GM06990 (cell line): Measurements from ENCODE around the gene LCP2.

Experiments
- DNase-seq: peaks from one replicate; pipeline ENCODE4 v3.0.0-alpha.2; 2011; ENCODE audit not compliant: insufficient read length; ENCODE audit errors: extremely low read depth
- H3K27me3 ChIP-seq: replicated peaks from 2 replicates; pipeline ENCODE4 v1.6.0; 2011; ENCODE audit warnings: low read length; ENCODE audit not compliant: control insufficient read depth, insufficient read depth
- H3K36me3 ChIP-seq: 2 replicates; pipeline ENCODE4 v1.5.1; 2011; ENCODE audit warnings: low read length; ENCODE audit not compliant: control insufficient read depth, insufficient read depth
- H3K4me3 ChIP-seq: replicated peaks from 2 replicates; pipeline ENCODE4 v1.5.1; 2011; ENCODE audit warnings: low read depth, mild to moderate bottlenecking, control low read depth, low read length
- TF ChIP-seq, protein P1 (sequence below): IDR thresholded peaks from 2 replicates; pipeline ENCODE4 v1.5.1; 2011; ENCODE audit warnings: low read length, control low read depth, mild to moderate bottlenecking, inconsistent platforms; ENCODE audit not compliant: insufficient read depth, poor library complexity, severe bottlenecking

Gene LCP2

DNA sequence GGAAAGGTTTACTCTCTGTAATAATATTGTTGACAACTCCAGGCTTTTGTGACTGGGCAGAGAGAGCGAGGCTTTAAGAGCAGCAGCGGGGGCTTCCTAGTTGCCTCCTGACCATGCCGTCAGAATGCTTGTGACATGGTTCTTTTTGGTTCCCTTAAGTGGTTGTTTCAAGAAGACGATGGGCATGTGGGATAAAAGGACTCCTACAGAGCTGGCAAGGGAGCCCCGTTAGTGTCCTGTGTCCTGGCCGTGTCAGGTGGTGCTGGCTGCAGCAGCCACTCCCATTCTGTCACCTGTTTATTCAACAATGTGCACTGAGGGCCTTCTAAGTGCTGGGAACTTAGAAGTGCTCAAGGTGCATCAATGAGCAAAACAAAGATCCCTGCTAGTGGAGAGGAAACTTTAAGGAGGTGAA, 19.7 kb downstream of the LCP2 start:
- DNase-seq = no peak
- Histone ChIP-seq H3K27me3 (no peaks in the 10 kb centered on the region), H3K4me3 (no peak overlapping the region), H3K36me3 (peaks cover 14% of the 10 kb centered on the region)
- TF ChIP-seq, protein P1, sequence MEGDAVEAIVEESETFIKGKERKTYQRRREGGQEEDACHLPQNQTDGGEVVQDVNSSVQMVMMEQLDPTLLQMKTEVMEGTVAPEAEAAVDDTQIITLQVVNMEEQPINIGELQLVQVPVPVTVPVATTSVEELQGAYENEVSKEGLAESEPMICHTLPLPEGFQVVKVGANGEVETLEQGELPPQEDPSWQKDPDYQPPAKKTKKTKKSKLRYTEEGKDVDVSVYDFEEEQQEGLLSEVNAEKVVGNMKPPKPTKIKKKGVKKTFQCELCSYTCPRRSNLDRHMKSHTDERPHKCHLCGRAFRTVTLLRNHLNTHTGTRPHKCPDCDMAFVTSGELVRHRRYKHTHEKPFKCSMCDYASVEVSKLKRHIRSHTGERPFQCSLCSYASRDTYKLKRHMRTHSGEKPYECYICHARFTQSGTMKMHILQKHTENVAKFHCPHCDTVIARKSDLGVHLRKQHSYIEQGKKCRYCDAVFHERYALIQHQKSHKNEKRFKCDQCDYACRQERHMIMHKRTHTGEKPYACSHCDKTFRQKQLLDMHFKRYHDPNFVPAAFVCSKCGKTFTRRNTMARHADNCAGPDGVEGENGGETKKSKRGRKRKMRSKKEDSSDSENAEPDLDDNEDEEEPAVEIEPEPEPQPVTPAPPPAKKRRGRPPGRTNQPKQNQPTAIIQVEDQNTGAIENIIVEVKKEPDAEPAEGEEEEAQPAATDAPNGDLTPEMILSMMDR = no peak

GRCh38 chr5:170276140-170276539, 21.4 kb downstream of the LCP2 start:
- Histone ChIP-seq H3K36me3 (peaks cover 16% of the 10 kb centered on the region), H3K4me3 (no peak overlapping the region), H3K27me3 (no peaks in the 10 kb centered on the region)
- TF ChIP-seq, protein P1 = no peak
- no peak for DNase-seq

DNA sequence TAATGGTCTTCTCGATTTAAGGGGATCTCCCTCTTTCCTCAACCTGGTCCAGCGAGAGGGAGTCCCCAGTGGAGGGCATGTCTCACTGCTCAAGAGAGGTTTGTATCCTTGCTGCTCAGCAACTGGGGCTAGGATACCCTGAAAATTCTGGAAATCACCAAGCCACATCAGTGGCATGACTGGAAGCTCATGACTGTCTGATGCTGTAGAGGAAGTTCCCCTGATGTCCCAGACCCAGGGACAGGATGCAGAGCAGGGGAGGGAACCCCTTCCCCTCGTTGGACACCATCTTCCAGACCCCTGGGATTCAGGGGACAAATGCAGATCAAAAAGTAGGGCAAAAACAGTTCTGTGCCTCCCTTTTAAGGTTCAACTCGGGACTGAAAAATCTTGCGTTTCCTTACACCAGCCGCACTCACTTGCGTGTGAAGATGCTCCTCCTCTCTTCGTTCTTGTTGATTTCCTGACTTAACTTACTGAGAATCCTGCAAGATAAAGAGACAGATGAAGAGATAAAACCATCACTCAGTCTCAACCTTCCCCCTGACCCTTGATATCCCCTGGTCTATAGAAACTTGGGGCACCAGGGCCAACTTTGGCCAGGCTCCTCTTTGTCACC, 22.1 kb downstream of the LCP2 start:
- TF ChIP-seq, protein P1 = no peak
- Histone ChIP-seq H3K4me3 (no peak overlapping the region), H3K27me3 (no peaks in the 10 kb centered on the region), H3K36me3 (peaks cover 18% of the 10 kb centered on the region)
- no peak for DNase-seq

GRCh38 chr5:170273968-170274710, 23.4 kb downstream of the LCP2 start:
- H3K4me3 ChIP-seq = no peak overlapping the region
- no peaks in the 10 kb centered on the region for H3K27me3 ChIP-seq
- peaks cover 19% of the 10 kb centered on the region for H3K36me3 ChIP-seq
- TF ChIP-seq, protein P1 = peak; percentile 60
- no peak for DNase-seq

- TF ChIP-seq, protein P1 = no peak
- no peak for DNase-seq
- Histone ChIP-seq H3K36me3 (peaks cover 19% of the 10 kb centered on the region), H3K27me3 (no peaks in the 10 kb centered on the region), H3K4me3 (no peak overlapping the region)
Observed at GRCh38 chr5:170270293-170271069, 27.1 kb downstream of the LCP2 start.
